Mesodermal cell (in vitro differentiated cells): ENCODE measurements around the gene LPIN1.
"Not testable (repeated sequence)": the region's sequence is repeated elsewhere in the genome, so short reads cannot be mapped to it uniquely, and the experiment has no call there.

ENCODE experiments used
- H3K27ac ChIP-seq: 2 replicates; pipeline ENCODE4 v1.7.0; 2013; ENCODE audit warnings: mild to moderate bottlenecking, low read depth, low read length, moderate library complexity; ENCODE audit not compliant: severe bottlenecking
- H3K36me3 ChIP-seq: 2 replicates; pipeline ENCODE4 v1.7.1; 2013; ENCODE audit warnings: mild to moderate bottlenecking, low read length, moderate library complexity; ENCODE audit not compliant: control insufficient read depth, insufficient read depth
- H3K4me1 ChIP-seq: one replicate; pipeline ENCODE4 v1.7.1; 2013; ENCODE audit warnings: mild to moderate bottlenecking, low read length; ENCODE audit not compliant: insufficient read depth, control insufficient read depth, poor library complexity, severe bottlenecking
- H3K4me3 ChIP-seq: 2 replicates; pipeline ENCODE4 v1.7.0; 2013; ENCODE audit warnings: low read length, control low read depth, mild to moderate bottlenecking; ENCODE audit not compliant: insufficient read depth, poor library complexity, severe bottlenecking; ENCODE audit errors: extremely low read depth
- H3K9me3 ChIP-seq: 2 replicates; pipeline ENCODE4 v1.7.1; 2013; ENCODE audit warnings: mild to moderate bottlenecking, low read length, moderate library complexity; ENCODE audit not compliant: control insufficient read depth
- WGBS, 2 experiments: methylation state at CpG; one replicate each; pipeline ENCODE4 v1.1.5; 2013; ENCODE audit warnings: missing lambda C conversion rate in 2 of 2; ENCODE audit not compliant: insufficient coverage in 2 of 2; 5-methylcytosine and 5-hydroxymethylcytosine counted together

Gene LPIN1

GRCh38 chr2:11837875-11838734 is 91.7 kb downstream of the LPIN1 start:
- H3K27ac ChIP-seq, result no peak overlapping the region
- peaks cover 18% of the 10 kb centered on the region for H3K9me3 ChIP-seq
- 87 to 88% methylated on average over 10 of the region's 10 CpGs for WGBS, 2 experiments
- H3K4me1 ChIP-seq, result peaks cover 14% of the 10 kb centered on the region
- H3K36me3 ChIP-seq, result no peaks in the 10 kb centered on the region
- H3K4me3 ChIP-seq, result no peak overlapping the region

GRCh38 chr2:11839916-11840315 is 93.5 kb downstream of the LPIN1 start:
- Histone ChIP-seq H3K4me3 (no peak overlapping the region), H3K4me1 (peaks cover 8% of the 10 kb centered on the region), H3K27ac (no peak overlapping the region), H3K9me3 (peaks cover 9% of the 10 kb centered on the region), H3K36me3 (no peaks in the 10 kb centered on the region)
- WGBS, 2 experiments, result 81 to 84% methylated on average over 4 of the region's 4 CpGs

DNA sequence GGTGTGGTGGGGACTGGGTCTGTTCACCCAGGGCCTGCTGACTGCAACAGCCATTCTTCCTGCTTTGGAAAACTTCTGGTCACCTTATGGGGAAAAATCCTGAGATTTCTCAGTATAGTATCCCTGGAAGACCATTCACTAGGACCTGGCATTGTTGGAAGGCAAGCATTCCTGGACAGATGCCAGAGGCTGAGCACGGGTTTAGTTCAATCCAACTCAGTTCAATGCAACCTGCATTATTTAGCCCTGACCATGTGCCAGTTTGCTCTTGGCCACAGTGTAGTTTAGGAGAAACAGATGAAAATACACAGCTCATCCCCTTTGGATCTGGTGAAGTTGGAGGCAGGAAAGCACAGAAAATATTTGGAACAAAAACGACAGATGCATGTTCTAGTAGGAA is 95.9 kb downstream of the LPIN1 start:
- H3K4me1 ChIP-seq, result peaks cover 8% of the 10 kb centered on the region
- no peak overlapping the region for H3K27ac ChIP-seq
- WGBS, 2 experiments, result 80 to 100% methylated on average over 1 of the region's 2 CpGs
- no peaks in the 10 kb centered on the region for H3K36me3 ChIP-seq
- H3K4me3 ChIP-seq, result no peak overlapping the region
- peaks cover under 1% of the 10 kb centered on the region for H3K9me3 ChIP-seq

DNA sequence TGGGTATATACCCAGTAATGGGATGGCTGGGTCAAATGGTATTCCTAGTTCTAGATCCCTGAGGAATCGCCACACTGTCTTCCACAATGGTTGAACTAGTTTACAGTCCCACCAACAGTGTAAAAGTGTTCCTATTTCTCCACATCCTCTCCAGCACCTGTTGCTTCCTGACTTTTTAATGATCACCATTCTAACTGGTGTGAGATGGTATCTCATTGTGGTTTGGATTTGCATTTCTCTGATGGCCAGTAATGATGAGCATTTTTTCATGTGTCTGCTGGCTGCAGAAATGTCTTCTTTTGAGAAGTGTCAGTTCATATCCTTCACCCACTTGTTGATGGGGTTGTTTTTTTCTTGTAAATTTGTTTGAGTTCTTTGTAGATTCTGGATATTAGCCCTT is 98.4 kb downstream of the LPIN1 start:
- not testable (repeated sequence) for H3K36me3 ChIP-seq, H3K4me3 ChIP-seq, H3K4me1 ChIP-seq, H3K27ac ChIP-seq
- WGBS, 2 experiments, result no CpG with 5 or more reads among the region's 1 CpG
- H3K9me3 ChIP-seq, result peaks cover 13% of the 10 kb centered on the region

DNA sequence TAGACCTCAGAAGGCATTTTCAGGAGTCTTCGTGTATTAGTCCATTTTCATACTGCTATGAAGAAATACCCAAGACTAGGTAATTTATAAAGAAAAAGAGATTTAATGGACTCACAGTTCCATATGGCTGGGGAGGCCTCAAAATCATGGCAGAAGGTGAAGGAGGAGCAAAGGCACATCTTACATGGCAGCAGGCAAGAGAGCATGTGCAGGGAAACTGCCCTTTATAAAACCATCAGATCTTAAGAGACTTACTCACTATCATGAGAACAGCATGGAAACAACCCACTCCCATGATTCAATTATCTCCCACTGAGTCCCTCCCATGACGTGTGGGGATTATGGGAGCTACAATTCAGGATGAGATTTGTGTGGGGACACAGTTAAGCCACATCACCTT is 101.5 kb downstream of the LPIN1 start:
- no CpG with 5 or more reads among the region's 2 CpGs for WGBS, 2 experiments
- H3K27ac ChIP-seq, H3K36me3 ChIP-seq: not testable (repeated sequence)

DNA sequence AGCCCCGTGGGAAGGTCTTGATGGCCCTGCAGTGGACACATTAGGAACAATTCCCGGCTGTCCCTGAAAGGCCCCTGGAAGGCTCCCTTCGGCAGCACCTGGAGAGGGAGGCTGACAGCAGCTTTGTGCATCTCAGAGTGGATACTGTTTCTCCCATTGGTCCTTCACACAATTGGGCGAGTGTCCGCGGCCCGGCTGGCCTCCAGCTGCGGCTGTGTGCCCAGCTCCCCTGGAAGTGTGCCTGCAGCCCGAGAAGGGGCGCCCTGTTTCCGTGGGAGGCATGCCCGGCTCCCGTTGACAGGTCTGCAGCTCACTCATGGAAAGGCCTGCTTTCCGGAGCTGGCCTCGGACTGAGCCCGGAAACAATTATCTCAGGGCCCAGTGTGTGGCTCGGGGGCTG is 103.7 kb downstream of the LPIN1 start:
- Histone ChIP-seq H3K27ac (no peak overlapping the region), H3K4me1 (no peaks in the 10 kb centered on the region), H3K36me3 (no peaks in the 10 kb centered on the region), H3K9me3 (peaks cover 14% of the 10 kb centered on the region), H3K4me3 (no peak overlapping the region)
- WGBS, 2 experiments, result 89 to 92% methylated on average over 17 of the region's 17 CpGs

More for the DNA sequence above, 101.5 kb downstream of the LPIN1 start:
- peaks cover 14% of the 10 kb centered on the region for H3K9me3 ChIP-seq
- H3K4me1 ChIP-seq, H3K4me3 ChIP-seq: not testable (repeated sequence)

- Histone ChIP-seq H3K27ac (no peak overlapping the region), H3K36me3 (no peaks in the 10 kb centered on the region), H3K4me1 (no peaks in the 10 kb centered on the region), H3K9me3 (peaks cover 11% of the 10 kb centered on the region), H3K4me3 (no peak overlapping the region)
- WGBS, 2 experiments, result 90 to 98% methylated on average over 5 to 6 of the region's 8 CpGs
Observed at GRCh38 chr2:11852526-11853196, 106.2 kb downstream of the LPIN1 start.

DNA sequence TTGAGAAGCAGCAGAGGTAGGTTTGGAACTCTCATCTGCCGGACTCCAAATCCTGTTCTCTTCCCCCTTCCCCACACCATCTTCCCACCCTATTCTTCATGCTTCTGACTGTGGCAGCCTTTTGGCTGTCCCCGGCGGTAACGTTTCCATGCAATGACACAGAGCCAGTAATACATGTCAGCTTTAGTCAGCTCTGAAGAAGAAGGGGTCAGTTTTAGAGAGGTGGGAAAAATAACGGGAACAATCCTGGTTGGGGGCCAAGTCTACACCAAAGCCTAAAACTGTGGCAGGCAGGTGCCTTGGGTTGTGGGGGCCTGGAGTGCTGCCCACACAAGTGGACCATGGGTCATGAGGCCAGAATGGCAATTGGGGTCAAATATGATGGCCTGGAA is 106.8 kb downstream of the LPIN1 start:
- 100% methylated on average over 1 to 2 of the region's 5 CpGs for WGBS, 2 experiments
- H3K4me3 ChIP-seq, result no peak overlapping the region
- no peak overlapping the region for H3K27ac ChIP-seq
- H3K4me1 ChIP-seq, result no peaks in the 10 kb centered on the region
- H3K9me3 ChIP-seq, result peaks cover 12% of the 10 kb centered on the region
- no peaks in the 10 kb centered on the region for H3K36me3 ChIP-seq

- Histone ChIP-seq H3K4me1 (no peaks in the 10 kb centered on the region), H3K36me3 (no peaks in the 10 kb centered on the region), H3K4me3 (no peak overlapping the region), H3K9me3 (peaks cover 24% of the 10 kb centered on the region), H3K27ac (no peak overlapping the region)
- 89% methylated on average over 8 of the region's 10 CpGs for WGBS, 2 experiments
Observed at GRCh38 chr2:11855064-11855760, 108.8 kb downstream of the LPIN1 start.

- Histone ChIP-seq H3K4me3 (no peak overlapping the region), H3K27ac (no peak overlapping the region), H3K4me1 (no peaks in the 10 kb centered on the region), H3K36me3 (no peaks in the 10 kb centered on the region), H3K9me3 (peaks cover 28% of the 10 kb centered on the region)
- whole genome bisulfite sequencing, 2 experiments, result 80 to 94% methylated on average over 4 to 5 of the region's 5 CpGs
Observed at GRCh38 chr2:11856095-11856494, 109.7 kb downstream of the LPIN1 start.
